GM21619 (cell line): Measurements from ENCODE around the gene POU2AF2.
"Not testable (repeated sequence)": the region's sequence is repeated elsewhere in the genome, so short reads cannot be mapped to it uniquely, and the experiment has no call there.

Experiments used
- ATAC-seq: cut with Tn5 transposase; IDR thresholded peaks from one replicate; pipeline ENCODE4 v1.9.1; 2021; ENCODE audit not compliant: unreplicated experiment

The POU2AF2 gene

DNA sequence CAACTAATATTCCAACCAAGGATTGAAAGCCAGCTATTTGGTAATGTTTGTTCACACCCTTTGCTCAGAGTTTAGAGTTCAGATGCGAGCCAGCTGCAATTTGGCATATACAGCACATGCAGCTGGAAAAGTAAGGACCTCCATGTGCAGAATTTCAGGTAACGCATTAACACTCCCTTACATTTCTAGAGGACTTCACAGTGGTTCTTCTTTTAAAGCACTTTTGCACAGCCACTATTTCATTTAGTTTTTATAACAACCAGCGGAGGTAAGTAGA, 56.3 kb downstream of the POU2AF2 start:
- no peak for ATAC-seq

DNA sequence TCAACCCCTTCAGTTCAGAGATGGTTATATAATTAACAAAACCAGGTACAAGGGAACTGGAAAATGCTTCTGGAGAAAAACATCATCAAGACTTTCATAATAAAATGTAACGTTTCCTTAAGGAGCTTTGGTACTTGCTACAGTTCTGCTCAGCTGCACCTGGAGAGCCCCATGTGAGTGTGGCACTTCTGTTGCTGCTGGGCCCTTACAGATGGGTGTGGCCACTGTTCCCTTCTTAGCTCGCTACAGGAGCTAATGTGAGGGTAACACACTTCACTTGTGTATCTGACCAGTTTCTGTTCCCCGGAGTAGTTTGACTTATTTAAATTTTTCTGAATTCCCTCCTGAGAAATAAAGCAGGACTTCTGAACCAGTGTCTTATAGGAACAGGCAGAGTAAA, 56.8 kb downstream of the POU2AF2 start:
- ATAC-seq: no peak

DNA sequence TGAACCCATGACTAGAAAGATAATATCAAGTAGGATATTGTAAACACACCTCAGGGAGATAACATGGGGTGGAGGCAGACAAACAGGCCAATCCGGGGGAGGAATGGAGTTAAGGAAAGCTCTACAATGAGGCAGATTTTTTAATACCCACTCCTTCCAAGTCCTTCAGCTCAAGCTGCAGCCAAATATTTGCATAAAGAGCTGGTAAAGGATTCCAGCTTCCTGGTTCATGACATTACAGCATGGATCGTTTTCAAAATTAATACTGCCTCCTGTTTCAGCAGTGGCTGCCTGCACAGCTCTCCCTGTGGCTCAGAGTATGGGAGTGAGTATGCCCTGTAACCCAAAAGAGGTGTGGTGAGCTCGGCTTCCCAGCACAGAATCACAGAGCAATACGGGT, 57.9 kb downstream of the POU2AF2 start:
- ATAC-seq: no peak

DNA sequence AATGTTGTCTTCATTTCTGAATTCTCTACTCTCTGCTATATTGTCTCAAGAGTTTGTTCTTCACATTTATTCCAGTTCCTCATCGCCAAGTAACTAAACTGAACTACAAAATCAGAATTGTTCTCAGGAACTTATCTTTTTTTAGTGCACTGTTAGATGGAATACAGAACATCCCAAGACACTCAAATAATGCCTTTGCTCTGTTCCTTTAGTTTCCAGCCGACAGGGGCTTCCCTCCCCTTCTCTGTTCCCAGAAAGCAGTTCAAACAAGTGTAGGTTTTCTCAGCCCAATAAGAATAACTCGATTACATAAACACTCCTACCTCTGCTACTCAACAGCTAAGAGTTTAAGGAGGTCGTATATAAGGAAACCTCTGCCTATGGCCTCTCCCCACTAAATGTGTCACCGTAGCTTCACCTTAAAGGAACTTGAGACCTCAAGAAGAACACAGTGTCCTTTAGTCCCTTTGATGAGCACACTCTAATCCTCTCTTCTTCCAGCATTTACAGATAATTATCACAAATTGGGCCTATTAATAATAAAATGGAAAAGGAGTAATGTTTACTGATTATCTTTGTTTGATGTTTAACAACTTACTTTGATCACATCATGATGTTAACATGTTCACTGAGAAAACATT, 59.8 kb downstream of the POU2AF2 start:
- no peak for ATAC-seq

DNA sequence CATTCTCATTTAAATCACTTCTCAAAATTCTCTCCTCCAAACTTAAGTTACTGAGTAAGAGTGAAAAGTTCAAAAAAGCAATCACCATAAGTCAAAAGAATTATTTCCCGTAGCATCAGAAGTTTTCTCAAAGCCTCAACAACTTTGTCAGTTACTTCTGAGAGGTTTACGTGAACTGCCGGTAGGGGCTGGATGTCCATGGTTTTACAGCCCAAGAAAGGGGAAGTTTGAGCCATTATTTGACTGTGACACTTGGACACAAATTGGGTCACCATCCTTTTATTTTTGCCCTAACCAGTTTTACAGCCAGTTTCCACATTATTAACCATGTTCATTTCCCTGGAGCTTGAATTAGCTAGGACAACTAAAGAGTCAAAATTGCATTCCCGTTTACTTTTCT, 60.4 kb downstream of the POU2AF2 start:
- ATAC-seq: no peak

DNA sequence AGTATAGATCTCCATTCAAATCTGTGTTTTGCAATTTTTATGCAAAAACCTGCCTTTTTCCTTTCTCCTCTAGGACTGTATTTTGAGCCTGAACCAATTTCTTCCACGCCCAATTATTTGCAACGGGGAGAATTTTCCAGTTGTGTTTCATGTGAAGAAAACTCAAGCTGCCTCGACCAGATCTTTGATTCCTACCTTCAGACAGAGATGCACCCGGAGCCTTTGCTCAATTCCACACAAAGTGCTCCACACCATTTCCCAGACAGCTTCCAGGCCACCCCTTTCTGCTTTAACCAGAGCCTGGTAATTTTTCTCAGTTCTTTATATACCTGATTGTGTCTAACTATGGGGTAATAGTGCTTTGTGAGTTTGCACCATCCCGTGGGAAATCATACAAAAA, 60.8 kb downstream of the POU2AF2 start:
- ATAC-seq: no peak

DNA sequence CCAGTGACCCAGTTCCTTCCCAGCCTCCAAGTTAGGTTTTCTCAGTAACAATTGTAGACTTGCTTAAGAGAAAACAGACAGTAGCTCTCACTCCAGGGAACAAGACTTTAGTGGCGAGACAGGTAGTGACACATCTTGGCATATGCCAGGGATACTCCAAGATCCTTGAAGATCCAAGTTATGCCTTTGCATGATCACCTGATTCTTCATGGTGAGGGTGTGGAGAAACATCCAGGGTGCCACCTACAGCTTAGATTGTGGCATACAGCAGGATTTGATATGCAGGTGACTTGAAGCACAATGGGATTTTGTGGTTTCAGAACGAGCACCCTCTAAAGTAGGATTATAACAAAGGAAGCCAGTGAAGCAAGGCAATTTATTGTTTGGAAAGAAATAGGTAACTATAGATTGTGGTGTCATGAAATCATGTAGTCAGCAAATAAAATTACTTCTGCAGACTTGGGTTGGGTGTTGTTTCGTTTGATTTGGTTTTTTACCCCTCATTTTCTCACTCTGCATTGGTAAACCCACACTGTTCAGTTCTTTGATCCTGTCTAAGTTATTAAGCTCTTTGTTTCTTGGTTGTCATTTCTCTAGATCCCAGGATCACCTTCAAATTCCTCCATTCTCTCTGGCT, 62.1 kb downstream of the POU2AF2 start:
- ATAC-seq: no peak

DNA sequence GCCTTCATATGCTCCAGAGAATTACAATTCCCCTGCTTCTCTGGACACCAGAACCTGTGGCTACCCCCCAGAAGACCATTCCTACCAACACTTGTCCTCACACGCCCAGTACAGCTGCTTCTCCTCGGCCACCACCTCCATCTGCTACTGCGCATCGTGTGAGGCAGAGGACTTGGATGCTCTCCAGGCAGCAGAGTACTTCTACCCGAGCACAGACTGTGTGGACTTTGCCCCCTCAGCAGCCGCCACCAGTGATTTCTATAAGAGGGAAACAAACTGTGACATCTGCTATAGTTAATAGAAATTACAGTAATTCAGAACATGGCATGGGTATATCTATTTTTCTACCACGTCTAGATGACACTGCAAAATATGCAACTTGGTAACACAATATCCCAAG, 62.6 kb downstream of the POU2AF2 start:
- no peak for ATAC-seq

DNA sequence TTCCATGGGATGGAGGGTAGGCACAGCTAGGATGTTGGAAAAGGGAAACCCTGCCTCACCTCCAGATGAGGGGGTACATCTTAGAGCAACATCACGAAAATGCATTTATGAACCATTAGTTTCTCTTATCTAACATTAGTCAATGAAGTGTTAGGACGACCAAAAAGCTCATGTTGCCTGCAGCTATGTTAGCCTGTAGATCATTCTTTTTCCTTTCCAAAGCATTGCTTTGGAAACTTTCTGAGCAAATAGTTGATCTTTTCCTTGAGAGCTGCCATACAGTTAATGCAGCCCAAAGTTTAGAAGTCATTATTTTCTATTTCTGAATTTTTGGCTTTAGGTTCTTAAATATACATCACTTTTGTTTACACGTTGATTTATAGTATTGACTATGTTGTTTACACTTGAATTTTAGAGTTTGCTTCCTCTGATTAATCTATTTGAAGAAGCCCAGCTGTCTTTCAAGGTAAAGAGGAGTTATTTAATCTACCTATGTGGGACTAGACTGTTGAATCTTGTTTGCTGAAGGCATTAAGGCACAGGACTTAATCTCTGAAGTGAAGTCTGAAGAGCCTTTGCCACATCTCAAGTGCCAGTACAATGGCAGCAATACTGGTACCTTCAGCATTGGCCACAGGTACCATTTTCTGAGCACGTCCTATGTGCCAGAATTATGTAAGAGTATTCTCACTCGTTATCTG, 63.8 kb downstream of the POU2AF2 start:
- no peak for ATAC-seq

DNA sequence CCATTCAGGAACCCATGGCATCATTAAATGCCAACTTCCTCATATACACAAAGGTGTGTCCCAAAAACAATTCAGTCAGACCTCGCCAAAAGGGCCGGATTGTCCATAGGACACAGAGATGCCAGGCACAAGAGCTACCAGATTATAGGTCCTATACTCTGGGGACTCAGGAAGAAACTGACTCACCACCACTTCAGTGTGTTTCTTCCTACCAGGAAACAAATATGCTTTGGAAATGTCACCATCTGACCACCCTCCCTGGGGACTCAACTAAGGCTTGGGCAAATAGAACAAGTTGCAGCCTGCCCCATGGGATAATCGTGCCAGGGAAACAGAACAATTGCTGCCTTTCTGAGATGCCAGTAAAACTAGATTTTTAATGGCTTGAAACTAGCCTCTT, 64.6 kb downstream of the POU2AF2 start:
- no peak for ATAC-seq

DNA sequence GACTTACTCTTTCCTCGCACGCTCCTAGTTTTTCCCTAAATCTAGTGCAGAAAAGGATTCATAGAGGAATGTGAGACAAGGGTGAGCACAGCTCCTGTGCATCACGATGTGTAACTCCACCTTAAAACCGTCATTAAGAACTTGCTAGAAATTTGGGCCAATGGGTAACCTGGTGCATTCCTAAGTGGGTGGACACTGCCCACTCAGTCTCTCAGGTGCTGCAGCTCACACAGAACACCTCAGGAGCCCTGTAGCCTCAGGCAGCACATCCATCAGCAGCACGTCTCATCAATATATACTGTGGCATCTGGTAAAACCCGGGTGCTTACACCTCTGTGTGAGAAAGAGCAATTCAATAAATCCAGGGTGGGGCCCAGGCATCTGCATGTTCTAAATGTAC, 65.2 kb downstream of the POU2AF2 start:
- no peak for ATAC-seq

DNA sequence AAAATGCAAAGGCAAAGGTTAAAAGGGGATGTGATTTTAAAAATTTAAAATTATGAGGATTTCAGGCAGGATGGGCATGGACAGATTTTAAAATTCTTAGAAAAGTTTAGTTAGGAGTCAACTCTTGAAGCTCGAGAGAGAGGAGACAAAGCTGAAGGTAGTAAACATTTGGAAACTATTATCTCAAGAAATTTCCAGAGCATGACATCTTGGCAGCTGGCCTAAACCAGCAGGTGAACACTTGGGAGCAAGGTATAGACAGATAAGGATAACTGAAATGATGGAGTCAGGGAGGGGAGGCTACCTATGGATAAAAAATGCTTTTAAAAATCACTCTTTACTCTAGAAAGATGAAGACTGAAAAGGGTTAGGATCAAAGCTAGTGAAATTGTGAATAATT, 66.6 kb downstream of the POU2AF2 start:
- ATAC-seq: no peak

DNA sequence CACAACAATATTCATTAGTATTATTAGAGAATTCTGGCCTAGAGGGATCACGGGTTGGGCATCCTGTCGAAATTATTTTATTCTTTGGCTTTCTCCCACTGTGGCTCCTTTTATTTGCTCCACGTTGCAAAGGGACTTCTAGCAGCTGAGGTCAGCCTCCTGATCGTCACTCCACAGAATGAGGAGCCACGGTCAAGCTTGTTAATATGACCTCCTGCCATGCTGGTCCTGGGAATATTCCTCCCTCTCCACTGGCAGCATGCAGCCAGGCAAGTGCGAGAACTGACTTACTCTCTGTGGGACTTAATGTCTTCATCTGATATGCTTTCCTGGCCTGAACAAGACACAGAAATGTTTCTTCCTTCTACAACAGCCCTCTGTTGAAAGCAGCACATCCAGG, 73.8 kb downstream of the POU2AF2 start:
- ATAC-seq: no peak

DNA sequence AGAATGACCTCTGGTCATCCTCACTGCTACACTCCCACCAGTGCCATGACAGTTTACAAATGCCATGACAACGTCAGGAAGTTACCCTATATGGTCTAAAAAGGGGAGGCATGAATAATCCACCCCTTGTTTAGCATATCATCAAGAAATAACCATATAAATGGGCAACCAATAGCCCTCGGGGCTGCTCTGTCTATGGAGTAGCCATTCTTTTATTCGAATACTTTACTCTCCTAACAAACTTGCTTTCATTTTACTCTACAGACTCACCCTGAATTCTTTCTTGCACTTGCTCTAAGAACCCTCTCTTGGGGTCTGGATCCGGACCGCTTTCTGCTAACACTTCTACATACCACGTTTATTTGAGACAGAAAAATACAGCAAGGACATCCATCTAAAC, 74.7 kb downstream of the POU2AF2 start:
- ATAC-seq: not testable (repeated sequence)

DNA sequence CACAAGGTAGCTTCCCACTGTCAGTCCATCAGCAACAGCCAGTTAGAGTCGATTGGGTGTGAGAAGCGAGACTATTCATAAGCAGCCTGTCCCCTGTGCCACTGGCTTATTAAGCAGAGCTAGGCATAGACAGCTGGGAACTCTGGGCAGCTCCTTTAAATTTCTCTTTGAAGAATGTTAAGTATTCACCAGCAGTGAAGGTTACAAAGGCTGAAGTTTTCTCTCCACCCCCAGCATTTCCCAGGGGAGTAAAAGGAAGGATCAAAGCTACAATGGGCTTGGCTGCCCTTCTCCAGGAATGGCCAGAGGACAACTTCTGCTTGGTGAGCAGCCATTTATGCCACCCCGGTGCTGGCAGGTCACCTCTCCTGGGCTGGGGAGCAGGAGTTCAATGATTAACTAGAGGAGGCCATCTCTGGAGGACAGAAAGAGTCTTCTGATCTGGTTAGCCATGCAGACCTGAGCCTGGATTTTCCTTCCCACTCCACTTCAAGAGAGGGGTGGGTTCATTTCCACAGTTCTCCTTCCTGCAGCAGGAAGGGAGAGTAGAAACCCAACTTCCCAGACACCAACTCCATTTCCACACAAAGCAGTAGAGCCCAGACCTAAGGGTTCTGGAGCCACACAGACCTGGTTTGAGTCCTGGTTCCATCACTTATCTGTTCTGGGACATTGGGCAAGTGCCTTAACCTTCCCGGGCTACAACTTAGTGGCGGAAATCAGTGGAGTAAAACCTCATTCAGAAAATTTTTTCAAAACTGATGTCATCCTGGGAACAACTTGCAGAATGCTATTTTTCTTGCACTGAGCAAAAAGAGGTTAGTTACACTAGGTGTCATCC, 75.4 kb downstream of the POU2AF2 start:
- ATAC-seq: no peak

DNA sequence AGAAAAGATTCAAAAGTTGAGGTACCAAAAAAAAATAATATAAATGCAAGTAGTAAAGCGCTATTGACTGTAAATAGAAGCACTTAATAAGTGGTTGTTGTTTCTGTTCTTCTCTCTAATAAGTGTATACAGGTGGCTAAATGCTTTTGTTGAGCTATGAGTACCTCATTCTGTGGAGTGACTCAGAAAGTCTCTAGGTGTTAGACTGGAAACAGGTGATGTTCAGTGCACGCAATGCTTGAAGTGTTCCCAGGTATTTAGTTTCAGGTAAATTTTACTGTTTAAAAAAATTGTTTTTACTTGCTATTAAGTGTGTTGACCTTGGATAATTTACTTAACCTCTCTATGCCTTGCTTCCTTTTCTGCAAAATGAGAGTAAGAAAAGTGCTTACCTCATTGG, 77.0 kb downstream of the POU2AF2 start:
- no peak for ATAC-seq

DNA sequence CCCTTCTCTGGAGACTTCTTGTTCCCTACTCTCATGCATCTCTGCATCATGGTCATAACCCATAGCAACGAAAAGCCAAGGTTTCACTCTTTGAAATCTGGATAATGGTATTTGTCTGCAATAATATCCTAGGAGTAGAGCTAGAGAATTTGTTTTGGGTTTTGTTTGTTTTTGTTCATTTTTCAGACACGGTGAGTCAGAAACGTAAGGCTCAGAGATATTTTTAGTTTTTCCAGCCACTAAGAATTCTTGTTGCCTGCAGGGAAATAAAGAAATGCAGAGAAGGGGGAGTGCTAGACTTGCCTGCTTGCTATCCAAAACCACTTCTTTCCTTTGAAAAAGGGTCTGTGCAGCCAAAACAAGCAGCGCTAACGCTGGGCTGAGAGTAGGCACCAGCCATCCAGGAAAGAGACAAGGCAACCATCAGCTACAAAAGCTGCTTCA, 78.8 kb downstream of the POU2AF2 start:
- no peak for ATAC-seq

DNA sequence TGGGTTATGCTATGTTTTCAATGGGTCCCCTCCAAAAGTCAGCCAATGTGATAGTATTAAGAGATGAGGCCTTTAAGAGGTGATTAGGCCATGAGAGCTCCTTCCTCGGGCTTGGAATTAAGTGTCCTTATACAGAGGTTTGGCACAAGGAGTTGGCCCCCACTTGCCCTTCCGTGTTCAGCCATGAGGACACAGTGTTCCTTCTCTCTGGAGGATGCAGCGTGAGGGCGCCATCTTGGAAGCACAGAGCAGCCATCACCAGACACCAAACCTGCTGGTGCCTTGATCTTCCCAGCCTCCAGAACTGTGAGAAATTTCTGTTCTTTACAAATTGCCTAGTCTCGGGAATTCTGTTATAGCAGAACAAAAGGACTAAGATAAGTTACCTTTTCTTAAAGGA, 79.7 kb downstream of the POU2AF2 start:
- no peak for ATAC-seq

DNA sequence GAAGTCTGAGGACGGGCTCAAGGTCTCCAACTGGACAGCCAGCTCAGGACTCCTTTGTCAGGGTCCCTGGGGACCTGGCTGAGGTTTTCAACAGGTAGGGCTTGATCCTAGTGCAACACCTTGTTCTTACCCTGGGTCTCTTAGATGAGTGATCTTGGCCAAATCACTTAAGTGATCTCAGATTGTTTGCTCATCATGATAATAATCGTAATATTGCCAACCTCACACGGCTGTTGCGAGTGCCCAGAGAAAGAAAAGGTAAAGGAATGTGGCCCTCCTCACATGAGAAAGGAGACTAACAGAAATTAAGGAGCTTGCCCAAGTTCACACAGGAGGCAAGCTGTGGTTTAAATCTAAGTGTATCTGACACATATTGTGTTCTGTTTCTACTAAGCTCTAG, 81.3 kb downstream of the POU2AF2 start:
- no peak for ATAC-seq

DNA sequence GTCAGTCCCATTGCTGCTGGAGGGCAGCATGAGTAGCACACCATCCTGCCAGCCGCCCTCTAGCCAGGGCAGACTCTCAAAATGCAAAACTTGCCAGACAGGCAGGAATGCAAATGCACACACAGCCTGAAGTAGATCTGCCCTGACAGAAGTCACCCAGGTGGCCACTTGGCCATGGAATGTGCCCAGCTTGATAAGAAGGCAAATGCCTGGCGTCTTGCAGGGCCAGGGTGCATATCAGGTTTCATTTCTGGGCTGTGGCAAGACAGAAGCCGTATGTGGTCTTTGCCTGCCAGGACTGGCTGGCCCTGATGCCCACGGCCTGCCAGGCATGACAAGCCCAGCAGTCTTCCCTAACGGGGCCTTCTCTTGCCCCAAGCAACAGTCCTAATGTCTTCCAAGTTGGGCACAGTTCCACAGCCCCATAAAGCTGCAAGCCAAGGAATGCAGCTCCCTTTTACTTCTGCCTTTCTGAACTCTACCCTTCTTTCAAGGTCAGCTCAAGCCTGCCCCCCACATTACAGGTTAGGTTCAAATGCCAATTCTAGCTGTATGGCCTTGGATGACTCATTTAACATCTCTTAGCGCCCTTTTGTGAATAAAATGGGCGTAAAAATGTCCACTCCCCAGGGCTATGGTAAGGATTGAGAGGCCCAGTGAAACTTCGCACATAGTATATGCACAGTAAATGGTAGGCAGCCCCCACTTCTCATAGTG, 82.5 kb downstream of the POU2AF2 start:
- ATAC-seq: no peak
